GM12892 (cell line): ENCODE data around the gene LCNL1.

Source experiments
- POLR2A ChIP-seq: IDR thresholded peaks from 2 replicates; pipeline ENCODE4 v1.6.1; 2011; ENCODE audit warnings: low read depth, low read length, control low read depth
- POLR2AphosphoS5 ChIP-seq: IDR thresholded peaks from 2 replicates; pipeline ENCODE4 v1.6.1; 2011; ENCODE audit warnings: low read depth, low read length, control low read depth

DNA sequence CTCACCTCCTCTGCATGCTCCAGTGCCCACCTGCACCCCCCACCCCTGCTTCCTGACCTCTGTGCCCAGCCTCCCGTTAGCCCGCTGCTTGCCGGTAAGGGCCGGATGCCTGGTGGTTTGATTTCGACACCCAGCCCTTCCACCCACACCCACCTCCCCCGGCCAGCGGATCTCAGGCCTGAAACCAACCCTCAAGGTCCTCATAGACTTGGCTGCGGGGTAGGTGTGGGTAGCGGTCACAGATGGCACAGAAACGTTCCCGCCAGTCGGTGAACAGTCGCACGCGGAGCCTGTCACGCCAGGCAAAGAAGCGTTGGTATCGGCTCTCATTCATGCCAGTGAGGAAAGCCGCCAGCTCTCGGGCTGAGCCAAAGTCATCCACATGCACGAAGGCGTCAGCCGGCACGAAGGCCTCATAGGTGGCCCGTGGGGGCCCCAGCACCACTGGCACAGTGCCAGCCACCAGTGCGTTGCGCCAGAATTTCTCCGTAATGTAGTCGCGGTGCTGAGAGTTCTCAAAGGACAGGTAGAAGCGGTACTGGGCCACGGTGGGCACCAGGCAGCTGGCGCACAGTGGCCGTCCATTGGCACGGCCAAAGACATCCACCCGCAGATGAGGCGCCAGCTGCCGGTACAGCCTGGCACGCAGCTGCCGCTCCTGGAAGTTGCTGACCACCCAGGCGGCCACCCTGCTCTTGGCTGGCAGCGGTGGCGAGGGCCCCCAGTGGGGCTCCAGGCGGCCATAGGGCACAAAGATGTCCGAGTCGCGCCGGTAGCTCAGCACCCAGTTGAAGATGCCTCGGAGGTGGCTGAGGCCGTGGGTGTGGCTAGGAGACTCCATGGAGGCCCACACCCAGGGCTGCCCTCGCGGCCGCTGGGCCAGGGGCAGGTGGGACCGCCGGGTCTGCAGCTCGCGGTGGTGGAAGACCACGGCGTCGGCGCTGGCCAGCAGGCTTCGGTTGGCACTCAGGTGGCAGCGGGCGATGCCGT, 48.0 kb downstream of the LCNL1 start:
- TF ChIP-seq POLR2AphosphoS5, result no peak
- no peak for TF ChIP-seq POLR2A
